Endothelial cell of umbilical vein (primary cell): Measurements from ENCODE around the gene TRIM56. TPM values are rescaled to one million over a fixed set of nuclear protein-coding genes. Genes with fewer than 3 reads are reported as not detected.
A peak's percentile ranks its signal among the peaks of the same experiment; 100 is the strongest.

Source experiments
- BruUV-seq: library from RNA; stranded (reverse); fragments of 400-500 nt; replicated peaks from 2 replicates; lab custom pipeline; 2021; lab: Mats Ljungman, UMichigan
- CTCF ChIA-PET: fragments of 300-600, 350-600 bp; sonication (Branson Sonifier 250); formaldehyde crosslinking; loops from one replicate; lab custom pipeline; 2021; ENCODE audit warnings: antibody characterized with exemption, inconsistent platforms; lab: Charles Lee
- POLR2A ChIA-PET: fragments of 300-600, 350-600 bp; sonication (Branson Sonifier 250); formaldehyde crosslinking; loops from one replicate; lab custom pipeline; 2021; ENCODE audit warnings: antibody characterized with exemption, inconsistent platforms; lab: Charles Lee
- DNase-seq: peaks from one replicate; pipeline ENCODE4 v3.0.0-alpha.2; 2011; ENCODE audit warnings: low read depth, low spot score
- FAIRE-seq: peaks from 2 replicates; lab custom pipeline; 2011; peaks lifted over from hg19 to GRCh38; lab: Jason Lieb, UNC
- H2AFZ ChIP-seq: 2 replicates; pipeline ENCODE4 v1.6.0; 2012; ENCODE audit warnings: low read depth, low read length, control low read depth, inconsistent platforms
- H3K27ac ChIP-seq: 2 replicates; pipeline ENCODE4 v1.5.1; 2011; ENCODE audit warnings: low read depth, mild to moderate bottlenecking, control low read depth, low read length, moderate library complexity; ENCODE audit not compliant: insufficient read depth
- H3K27me3 ChIP-seq, 2 experiments: 2 replicates each; pipeline versions ENCODE4 v1.6.0 to v1.6.1; 2011; ENCODE audit warnings: low read length in 2 of 2, mixed read lengths in 1 of 2; ENCODE audit not compliant: control insufficient read depth in 2 of 2, insufficient read depth in 2 of 2
- H3K36me3 ChIP-seq, 2 experiments: 2 replicates in 1 of 2; 3 replicates in 1 of 2; pipeline ENCODE4 v1.5.1; 2011; ENCODE audit warnings: low read length in 2 of 2, mild to moderate bottlenecking in 1 of 2, moderate library complexity in 1 of 2; ENCODE audit not compliant: control insufficient read depth in 2 of 2, insufficient read depth in 2 of 2; ENCODE audit errors: extremely low read depth in 1 of 2
- H3K4me1 ChIP-seq: 3 replicates; pipeline ENCODE4 v1.5.1; 2011; ENCODE audit warnings: mild to moderate bottlenecking, low read length; ENCODE audit not compliant: control insufficient read depth, insufficient read depth; ENCODE audit errors: extremely low read depth
- H3K4me2 ChIP-seq: 2 replicates; pipeline ENCODE4 v1.6.1; 2011; ENCODE audit warnings: low read length, control low read depth, mixed read lengths; ENCODE audit not compliant: insufficient read depth
- H3K4me3 ChIP-seq, 3 experiments: fragments of 200-600 bp in 1 of 3; sonication (generic), shearing (Covaris generic) in 1 of 3; replicated peaks in 1 of 3; 2 replicates each; pipeline ENCODE4 v1.5.1; 2011 to 2016; ENCODE audit warnings: control low read depth in 3 of 3, low read length in 3 of 3, mild to moderate bottlenecking in 2 of 3, inconsistent platforms in 1 of 3, low read depth in 1 of 3, moderate library complexity in 1 of 3; ENCODE audit not compliant: insufficient read depth in 1 of 3
- H3K79me2 ChIP-seq: 2 replicates; pipeline ENCODE4 v1.6.0; 2012; ENCODE audit warnings: low read length, inconsistent platforms; ENCODE audit not compliant: control insufficient read depth, insufficient read depth
- H3K9ac ChIP-seq: replicated peaks from 2 replicates; pipeline ENCODE3; 2011; ENCODE audit warnings: low read length, control low read depth; ENCODE audit not compliant: insufficient read depth; ENCODE audit errors: extremely low read depth
- H3K9me1 ChIP-seq: replicated peaks from 3 replicates; pipeline ENCODE4 v1.6.0; 2011; ENCODE audit warnings: mild to moderate bottlenecking, low read length; ENCODE audit not compliant: control insufficient read depth, insufficient read depth; ENCODE audit errors: extremely low read depth
- H3K9me3 ChIP-seq: replicated peaks from 2 replicates; pipeline ENCODE4 v1.5.1; 2012; ENCODE audit warnings: low read length, inconsistent platforms; ENCODE audit not compliant: control insufficient read depth, insufficient read depth
- H4K20me1 ChIP-seq: replicated peaks from 2 replicates; pipeline ENCODE3; 2011; ENCODE audit warnings: mild to moderate bottlenecking, low read length; ENCODE audit not compliant: control insufficient read depth, insufficient read depth; ENCODE audit errors: extremely low read depth
- EZH2 ChIP-seq: IDR thresholded peaks from 2 replicates; pipeline ENCODE4 v1.6.1; 2012; ENCODE audit warnings: borderline replicate concordance, low read depth, mild to moderate bottlenecking, moderate library complexity, low read length, inconsistent platforms; ENCODE audit not compliant: severe bottlenecking
- FOS ChIP-seq: IDR thresholded peaks from 2 replicates; pipeline ENCODE4 v1.6.1; 2011; ENCODE audit warnings: mild to moderate bottlenecking, low read length, moderate library complexity, borderline replicate concordance; ENCODE audit not compliant: insufficient read depth
- GATA2 ChIP-seq: IDR thresholded peaks from 2 replicates; pipeline ENCODE4 v1.7.0; 2011; ENCODE audit warnings: low read depth, mild to moderate bottlenecking, moderate library complexity, mixed read lengths, low read length; ENCODE audit not compliant: insufficient read length, insufficient read depth
- JUN ChIP-seq: IDR thresholded peaks from 2 replicates; pipeline ENCODE4 v1.6.1; 2011; ENCODE audit warnings: borderline replicate concordance, low read depth; ENCODE audit not compliant: insufficient read length, insufficient read depth
- MYC ChIP-seq: IDR thresholded peaks from one replicate; pipeline ENCODE4 v1.6.1; 2011; ENCODE audit warnings: mild to moderate bottlenecking, low read depth, low read length
- POLR2A ChIP-seq: IDR thresholded peaks from 2 replicates; pipeline ENCODE4 v1.6.1; 2012; ENCODE audit warnings: low read depth, mild to moderate bottlenecking, control low read depth, low read length
- POLR2AphosphoS5 ChIP-seq: IDR thresholded peaks from 2 replicates; pipeline ENCODE4 v1.6.1; 2012; ENCODE audit warnings: low read depth, mild to moderate bottlenecking, control low read depth, low read length, moderate library complexity; ENCODE audit not compliant: insufficient read depth
- dilution Hi-C: fragments of 300-500 bp; cut with MboI; formaldehyde crosslinking; loops from one replicate; pipeline ENCODE4 v1.15.0; 2019; ENCODE audit warnings: low sequenced_read_pairs; ENCODE audit not compliant: extremely low pct_ligation_motif_present
- intact Hi-C: fragments of 100-400 bp; cut with micrococcal nuclease; formaldehyde crosslinking; loops from one replicate; pipeline ENCODE4 v1.10.0; 2022
- polyA plus RNA-seq, 4 experiments: library from polyadenylated mRNA; depleted of rRNA in 3 of 4; stranded (reverse) in 3 of 4; unstranded in 1 of 4; fragments of >200 nt; gene quantifications; 2 replicates each; pipeline versions ENCODE4 v1.2.1 to v1.2.3, GENCODE V29; 2011 to 2012; ENCODE audit warnings: missing spikeins in 1 of 4
- total RNA-seq: library from RNA; stranded (reverse); gene quantifications from 2 replicates; pipeline ENCODE4 v1.2.3, GENCODE V29; 2021
- TF ChIP-seq, protein P1 (sequence below), 2 donors: IDR thresholded peaks; 1 replicate in 1 of 2; 2 replicates in 1 of 2; pipeline ENCODE4 v1.5.1; 2011; ENCODE audit warnings: low read length in 2 of 2, mild to moderate bottlenecking in 2 of 2, moderate library complexity in 2 of 2, control low read depth in 1 of 2, inconsistent platforms in 1 of 2, low read depth in 1 of 2; ENCODE audit not compliant: insufficient read depth in 1 of 2; ENCODE audit errors: extremely low read depth in 1 of 2
- TF ChIP-seq, protein P2 (sequence below): IDR thresholded peaks from 2 replicates; pipeline ENCODE4 v1.6.1; 2011; ENCODE audit not compliant: insufficient read depth, insufficient read length

TRIM56 gene
- total and polyA plus RNA-seq, 2 donors (not counting 3 experiments of a cell fraction or from before 2014, with no cell fraction given) = 2.3 to 25.1 TPM

- TF ChIP-seq, protein P1, sequence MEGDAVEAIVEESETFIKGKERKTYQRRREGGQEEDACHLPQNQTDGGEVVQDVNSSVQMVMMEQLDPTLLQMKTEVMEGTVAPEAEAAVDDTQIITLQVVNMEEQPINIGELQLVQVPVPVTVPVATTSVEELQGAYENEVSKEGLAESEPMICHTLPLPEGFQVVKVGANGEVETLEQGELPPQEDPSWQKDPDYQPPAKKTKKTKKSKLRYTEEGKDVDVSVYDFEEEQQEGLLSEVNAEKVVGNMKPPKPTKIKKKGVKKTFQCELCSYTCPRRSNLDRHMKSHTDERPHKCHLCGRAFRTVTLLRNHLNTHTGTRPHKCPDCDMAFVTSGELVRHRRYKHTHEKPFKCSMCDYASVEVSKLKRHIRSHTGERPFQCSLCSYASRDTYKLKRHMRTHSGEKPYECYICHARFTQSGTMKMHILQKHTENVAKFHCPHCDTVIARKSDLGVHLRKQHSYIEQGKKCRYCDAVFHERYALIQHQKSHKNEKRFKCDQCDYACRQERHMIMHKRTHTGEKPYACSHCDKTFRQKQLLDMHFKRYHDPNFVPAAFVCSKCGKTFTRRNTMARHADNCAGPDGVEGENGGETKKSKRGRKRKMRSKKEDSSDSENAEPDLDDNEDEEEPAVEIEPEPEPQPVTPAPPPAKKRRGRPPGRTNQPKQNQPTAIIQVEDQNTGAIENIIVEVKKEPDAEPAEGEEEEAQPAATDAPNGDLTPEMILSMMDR (IDR thresholded peaks at IDR 0.05; ENCODE audit: extremely low read depth in 1 of 2, insufficient read depth in 1 of 2, low read depth in 1 of 2, low read length in 2 of 2) = no peak
- TF ChIP-seq EZH2 = no peak
- TF ChIP-seq FOS = no peak
- TF ChIP-seq, protein P2, sequence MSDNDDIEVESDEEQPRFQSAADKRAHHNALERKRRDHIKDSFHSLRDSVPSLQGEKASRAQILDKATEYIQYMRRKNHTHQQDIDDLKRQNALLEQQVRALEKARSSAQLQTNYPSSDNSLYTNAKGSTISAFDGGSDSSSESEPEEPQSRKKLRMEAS = no peak
- TF ChIP-seq POLR2AphosphoS5 = no peak
- no peak for TF ChIP-seq JUN
- TF ChIP-seq POLR2A = no peak
- no peak for TF ChIP-seq GATA2
- TF ChIP-seq MYC = no peak
- no peaks in the 10 kb centered on the region for H4K20me1 ChIP-seq
- ChIA-PET POLR2A (interaction anchor here (4.6 to 8.8 kb wide), 2 partner anchors 8 to 14 kb away, joined by 49 to 132 read pairs; partner anchors contain the start of gene SERPINE1), CTCF (interaction anchor here (1.2 to 3.7 kb wide), 2 partner anchors 8 to 20 kb away, joined by 3 to 25 read pairs; no protein-coding TSS in a partner anchor)
- no peaks in the 10 kb centered on the region for H3K27me3 ChIP-seq
- no peaks in the 10 kb centered on the region for H3K36me3 ChIP-seq
- H3K9me3 ChIP-seq = no peaks in the 10 kb centered on the region
- H3K9ac ChIP-seq = no peak overlapping the region
- H3K79me2 ChIP-seq = peaks cover 8% of the 10 kb centered on the region
- peak overlapping the region; percentile 65 for H3K27ac ChIP-seq
- dilution Hi-C loops (no loop called here), intact Hi-C loops (no loop called here)
- H3K9me1 ChIP-seq = no peaks in the 10 kb centered on the region
- H2AFZ ChIP-seq = no peak overlapping the region
- no peak overlapping the region for H3K4me2 ChIP-seq
- H3K4me1 ChIP-seq = peaks cover 57% of the 10 kb centered on the region
- no peak overlapping the region for H3K4me3 ChIP-seq
- no peak for FAIRE-seq
- no peak for DNase-seq
- no TSS peak for BruUV-seq
These were observed 29.2 kb downstream of the TRIM56 start for GRCh38 chr7:101114492-101114891.
